ENCODE results near the gene CCL21. TPM values are rescaled to one million over a fixed set of nuclear protein-coding genes. Genes with fewer than 3 reads are reported as not detected.

CCL21 gene
- polyA plus RNA-seq, 3 donors, result not detected

DNA sequence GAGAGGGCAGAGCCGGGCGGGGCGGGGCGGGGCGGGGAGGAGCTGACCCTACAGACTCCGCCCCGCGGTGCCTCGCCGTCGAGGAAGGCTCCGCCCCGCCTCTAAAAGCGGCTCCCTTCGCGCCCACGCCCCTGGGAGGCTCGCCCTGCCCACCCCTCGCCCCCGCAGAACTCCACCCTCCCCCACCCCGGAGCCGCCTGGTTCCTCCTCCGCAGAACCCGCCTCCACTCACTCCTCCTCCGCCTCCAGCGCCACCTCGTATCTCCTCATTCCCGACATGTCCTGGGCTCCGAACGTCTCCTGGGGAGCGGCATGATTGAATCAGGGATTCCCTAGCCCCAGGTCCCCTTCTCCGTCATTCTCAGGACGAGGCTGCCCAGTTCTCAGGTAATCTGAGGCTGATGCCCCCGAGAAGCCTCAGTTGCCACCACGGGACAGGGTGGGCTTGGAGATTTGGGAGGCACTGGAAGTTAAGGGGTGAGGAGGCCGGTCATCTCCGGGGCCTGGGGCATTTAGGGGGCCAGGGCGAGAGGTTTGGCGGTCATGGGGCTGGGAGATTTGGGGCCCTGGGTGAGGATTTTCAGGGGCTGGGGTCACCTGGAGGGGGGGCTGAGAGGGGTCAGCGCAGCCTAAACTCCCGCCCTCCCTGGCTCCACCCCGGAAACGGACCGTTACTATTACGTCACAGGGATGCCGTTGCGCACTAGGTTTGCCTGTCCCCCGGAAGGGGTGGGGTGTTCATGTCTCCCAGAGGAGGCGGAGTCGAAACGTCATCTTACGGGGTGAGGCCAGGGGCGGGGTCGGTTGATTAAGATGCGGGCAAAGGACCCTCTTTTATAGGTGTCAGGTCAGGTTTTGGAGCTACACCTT, 44.3 kb downstream of the CCL21 start:
- TF ChIP-seq, protein P1, sequence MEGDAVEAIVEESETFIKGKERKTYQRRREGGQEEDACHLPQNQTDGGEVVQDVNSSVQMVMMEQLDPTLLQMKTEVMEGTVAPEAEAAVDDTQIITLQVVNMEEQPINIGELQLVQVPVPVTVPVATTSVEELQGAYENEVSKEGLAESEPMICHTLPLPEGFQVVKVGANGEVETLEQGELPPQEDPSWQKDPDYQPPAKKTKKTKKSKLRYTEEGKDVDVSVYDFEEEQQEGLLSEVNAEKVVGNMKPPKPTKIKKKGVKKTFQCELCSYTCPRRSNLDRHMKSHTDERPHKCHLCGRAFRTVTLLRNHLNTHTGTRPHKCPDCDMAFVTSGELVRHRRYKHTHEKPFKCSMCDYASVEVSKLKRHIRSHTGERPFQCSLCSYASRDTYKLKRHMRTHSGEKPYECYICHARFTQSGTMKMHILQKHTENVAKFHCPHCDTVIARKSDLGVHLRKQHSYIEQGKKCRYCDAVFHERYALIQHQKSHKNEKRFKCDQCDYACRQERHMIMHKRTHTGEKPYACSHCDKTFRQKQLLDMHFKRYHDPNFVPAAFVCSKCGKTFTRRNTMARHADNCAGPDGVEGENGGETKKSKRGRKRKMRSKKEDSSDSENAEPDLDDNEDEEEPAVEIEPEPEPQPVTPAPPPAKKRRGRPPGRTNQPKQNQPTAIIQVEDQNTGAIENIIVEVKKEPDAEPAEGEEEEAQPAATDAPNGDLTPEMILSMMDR (IDR thresholded peaks at IDR 0.05), result no peak
- Mint-ChIP-seq H3K27ac (peak overlapping the region; percentile 97 to 99 (median 99)), H3K9me3 (peaks cover 8 to 17% (median 12%) of the 10 kb centered on the region in 7 donors), H3K36me3 (peaks cover 18 to 26% of the 10 kb centered on the region in 2 donors), H3K4me3 (peak overlapping the region; percentile 82 to 91), H3K4me1 (peaks cover 26% of the 10 kb centered on the region), H3K27me3 (ENCODE audit: low read depth in 3 of 3) (peaks cover 0 to 3% (median 2%) of the 10 kb centered on the region in 3 donors)
- peak overlapping the region; percentile 94 for H2AFZ ChIP-seq (ENCODE audit: insufficient read depth, low read depth, low read length, poor library complexity, severe bottlenecking)
- intact Hi-C loops (cut with micrococcal nuclease), result loop anchor here (10.0 kb wide), 2 partner anchors 319 to 449 kb away; partner anchors contain the start of genes ATOSB (in 1 of the 2) and DNAJB5 (in 1 of the 2)
- H3K27me3 ChIP-seq (ENCODE audit: control insufficient read depth in 2 of 2, insufficient read depth in 2 of 2, low read length in 2 of 2), result no peaks in the 10 kb centered on the region
- no peaks in the 10 kb centered on the region for H4K20me1 ChIP-seq (ENCODE audit: insufficient read depth, low read length)
- DNase-seq, result peak; percentile 94 to 95 (median 94)
- peak overlapping the region; percentile 65 to 87 (median 71) for H3K4me3 ChIP-seq (replicated peaks in 1 of 3; ENCODE audit: low read depth in 2 of 3, low read length in 3 of 3)
- H3K9me3 ChIP-seq (replicated peaks in 1 of 2; ENCODE audit: control insufficient read depth in 1 of 2, insufficient read depth in 1 of 2, low read length in 2 of 2), result peaks cover 5 to 11% of the 10 kb centered on the region in 2 donors
- peak overlapping the region; percentile 94 for H3K4me2 ChIP-seq (replicated peaks; ENCODE audit: extremely low read depth, low read length, poor library complexity, severe bottlenecking)
- H3K9ac ChIP-seq (ENCODE audit: insufficient read depth, low read length, poor library complexity, severe bottlenecking), result peak overlapping the region; percentile 90
- 7% methylated on average over 37 of the region's 55 CpGs for WGBS (ENCODE audit: insufficient coverage)
- peaks cover 0 to 12% of the 10 kb centered on the region in 2 donors for H3K36me3 ChIP-seq (replicated peaks in 1 of 2; ENCODE audit: control insufficient read depth in 1 of 2, insufficient read depth in 2 of 2, low read length in 2 of 2)
- peaks cover 16 to 19% of the 10 kb centered on the region in 2 donors for H3K4me1 ChIP-seq (ENCODE audit: control insufficient read depth in 1 of 2, insufficient read depth in 2 of 2, low read length in 2 of 2)
- peak overlapping the region; percentile 95 to 98 for H3K27ac ChIP-seq (ENCODE audit: low read depth in 1 of 2, low read length in 2 of 2)
- peaks cover 20% of the 10 kb centered on the region for H3K79me2 ChIP-seq (ENCODE audit: insufficient read depth, low read length)

DNA sequence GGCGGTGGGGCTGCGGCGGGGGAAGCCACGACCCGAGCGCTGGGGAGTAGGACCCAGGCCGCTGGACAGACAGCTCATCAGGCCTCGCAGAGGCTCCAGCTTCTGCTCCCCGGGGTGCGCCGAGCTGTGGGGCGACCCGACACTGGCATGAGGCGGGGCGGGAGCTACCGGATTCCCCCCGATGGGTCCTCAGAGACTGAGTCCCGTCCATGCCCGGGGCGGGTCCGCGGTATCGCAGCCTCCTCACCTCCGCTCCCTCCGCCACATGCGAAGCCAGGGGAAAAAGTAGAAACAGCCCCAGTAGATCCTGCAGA, 44.9 kb downstream of the CCL21 start:
- H2AFZ ChIP-seq (ENCODE audit: insufficient read depth, low read depth, low read length, poor library complexity, severe bottlenecking), result peak overlapping the region; percentile 94
- TF ChIP-seq, protein P1 (IDR thresholded peaks at IDR 0.05), result no peak
- peaks cover 16 to 19% of the 10 kb centered on the region in 2 donors for H3K4me1 ChIP-seq (ENCODE audit: control insufficient read depth in 1 of 2, insufficient read depth in 2 of 2, low read length in 2 of 2)
- peaks cover 20 to 26% of the 10 kb centered on the region in 2 donors for H3K36me3 Mint-ChIP-seq
- peaks cover 5 to 9% of the 10 kb centered on the region in 2 donors for H3K9me3 ChIP-seq (replicated peaks in 1 of 2; ENCODE audit: control insufficient read depth in 1 of 2, insufficient read depth in 1 of 2, low read length in 2 of 2)
- H3K27ac ChIP-seq (ENCODE audit: low read depth in 1 of 2, low read length in 2 of 2), result peak overlapping the region; percentile 26 to 49
- H3K9ac ChIP-seq (ENCODE audit: insufficient read depth, low read length, poor library complexity, severe bottlenecking), result peak overlapping the region; percentile 57
- H3K79me2 ChIP-seq (ENCODE audit: insufficient read depth, low read length), result peaks cover 20% of the 10 kb centered on the region
- H3K36me3 ChIP-seq (replicated peaks in 1 of 2; ENCODE audit: control insufficient read depth in 1 of 2, insufficient read depth in 2 of 2, low read length in 2 of 2), result peaks cover 0 to 12% of the 10 kb centered on the region in 2 donors
- H3K27ac Mint-ChIP-seq, result peak overlapping the region; percentile 74 to 99 (median 91)
- peaks cover 8 to 16% (median 12%) of the 10 kb centered on the region in 7 donors for H3K9me3 Mint-ChIP-seq
- intact Hi-C loops (cut with micrococcal nuclease), result loop anchor here (10.0 kb wide), 2 partner anchors 320 to 450 kb away; partner anchors contain the start of genes ATOSB (in 1 of the 2) and DNAJB5 (in 1 of the 2)
- no peaks in the 10 kb centered on the region for H3K27me3 ChIP-seq (ENCODE audit: control insufficient read depth in 2 of 2, insufficient read depth in 2 of 2, low read length in 2 of 2)
- under 1% methylated on average over 26 of the region's 26 CpGs for WGBS (ENCODE audit: insufficient coverage)
- H3K4me2 ChIP-seq (replicated peaks; ENCODE audit: extremely low read depth, low read length, poor library complexity, severe bottlenecking), result peak overlapping the region; percentile 94
- peak overlapping the region; percentile 64 to 87 (median 71) for H3K4me3 ChIP-seq (replicated peaks in 1 of 3; ENCODE audit: low read depth in 2 of 3, low read length in 3 of 3)
- no peak for DNase-seq
- peaks cover 0 to 3% (median 3%) of the 10 kb centered on the region in 3 donors for H3K27me3 Mint-ChIP-seq (ENCODE audit: low read depth in 3 of 3)
- peak overlapping the region; percentile 82 to 91 for H3K4me3 Mint-ChIP-seq
- H3K4me1 Mint-ChIP-seq, result peaks cover 26% of the 10 kb centered on the region
- no peaks in the 10 kb centered on the region for H4K20me1 ChIP-seq (ENCODE audit: insufficient read depth, low read length)

Measured in CD14-positive monocyte (primary cell).